ENCODE measurements around the gene MAPKBP1.

Gene MAPKBP1

DNA sequence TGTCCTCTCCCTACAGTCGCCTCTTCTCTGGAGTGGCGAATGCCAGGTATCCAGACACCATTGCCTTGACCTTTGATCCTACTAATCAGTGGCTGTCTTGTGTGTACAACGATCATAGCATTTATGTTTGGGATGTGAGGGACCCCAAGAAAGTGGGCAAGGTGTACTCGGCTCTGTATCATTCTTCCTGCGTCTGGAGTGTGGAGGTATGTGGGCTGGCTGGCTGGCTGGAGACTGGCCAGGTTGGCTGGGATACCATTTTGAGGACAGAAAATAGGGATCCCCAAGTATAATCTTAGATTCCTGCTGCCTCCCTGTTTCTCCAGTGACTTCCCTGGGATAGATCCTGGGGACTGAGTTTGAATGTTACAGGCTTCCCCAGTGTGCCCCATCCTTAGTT, 40.2 kb downstream of the MAPKBP1 start:
- Histone ChIP-seq H3K9me2 (replicated peaks; ENCODE audit: insufficient read depth, low read length) (no peaks in the 10 kb centered on the region), H3K4me1 (ENCODE audit: low read length) (no peaks in the 10 kb centered on the region), H3K27ac (ENCODE audit: low read length) (no peak overlapping the region), H3K9me3 (replicated peaks; ENCODE audit: insufficient read depth, low read length) (no peaks in the 10 kb centered on the region), H3K4me2 (ENCODE audit: low read depth, low read length) (no peak overlapping the region), H2AFZ (ENCODE audit: low read length) (no peak overlapping the region), H3K36me3 (replicated peaks; ENCODE audit: insufficient read depth, low read length) (no peaks in the 10 kb centered on the region), H4K20me1 (ENCODE audit: insufficient read depth, low read length) (no peaks in the 10 kb centered on the region), H3K9ac (ENCODE audit: low read length) (no peak overlapping the region), H3K4me3 (ENCODE audit: low read length) (no peak overlapping the region), H3K79me2 (ENCODE audit: low read length) (no peaks in the 10 kb centered on the region), H3K27me3 (replicated peaks; ENCODE audit: insufficient read depth, low read length) (no peaks in the 10 kb centered on the region), H3F3A (ENCODE audit: insufficient read depth, low read length) (no peaks in the 10 kb centered on the region)
- TF ChIP-seq CTCF (IDR thresholded peaks at IDR 0.05; ENCODE audit: low read length), result no peak
- no peak for TF ChIP-seq EZH2 (optimal IDR thresholded peaks at IDR 0.05; ENCODE audit: low read depth, low read length)
- TF ChIP-seq EZH2phosphoT487 (IDR thresholded peaks at IDR 0.05; ENCODE audit: low read length), result no peak
- no peak for DNase-seq

DNA sequence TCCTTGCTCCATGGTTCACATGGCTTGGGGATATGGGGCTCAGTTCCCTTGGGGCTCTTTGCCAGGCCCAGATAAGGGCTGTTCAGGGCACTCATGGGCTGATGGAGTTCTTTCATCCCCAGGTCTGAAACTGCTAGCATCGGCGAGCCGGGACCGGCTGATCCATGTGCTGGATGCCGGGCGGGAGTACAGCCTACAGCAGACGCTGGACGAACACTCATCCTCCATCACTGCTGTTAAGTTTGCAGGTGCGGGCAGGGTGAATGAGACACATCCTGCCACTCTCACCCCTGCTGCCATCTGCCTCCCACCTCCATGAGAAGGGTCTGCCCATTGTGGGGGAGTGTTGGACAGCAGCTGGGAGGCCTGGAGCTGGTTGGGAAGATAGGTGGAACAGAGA, 42.5 kb downstream of the MAPKBP1 start:
- Histone ChIP-seq H3K4me3 (ENCODE audit: low read length) (no peak overlapping the region), H3K79me2 (ENCODE audit: low read length) (no peaks in the 10 kb centered on the region), H2AFZ (ENCODE audit: low read length) (no peak overlapping the region), H3K27ac (ENCODE audit: low read length) (no peak overlapping the region), H3K36me3 (replicated peaks; ENCODE audit: insufficient read depth, low read length) (no peaks in the 10 kb centered on the region), H3K9ac (ENCODE audit: low read length) (no peak overlapping the region), H3K9me2 (replicated peaks; ENCODE audit: insufficient read depth, low read length) (no peaks in the 10 kb centered on the region), H3K27me3 (replicated peaks; ENCODE audit: insufficient read depth, low read length) (no peaks in the 10 kb centered on the region), H3K9me3 (replicated peaks; ENCODE audit: insufficient read depth, low read length) (no peaks in the 10 kb centered on the region), H4K20me1 (ENCODE audit: insufficient read depth, low read length) (no peaks in the 10 kb centered on the region), H3F3A (ENCODE audit: insufficient read depth, low read length) (no peaks in the 10 kb centered on the region), H3K4me2 (ENCODE audit: low read depth, low read length) (no peak overlapping the region), H3K4me1 (ENCODE audit: low read length) (no peaks in the 10 kb centered on the region)
- no peak for TF ChIP-seq EZH2 (optimal IDR thresholded peaks at IDR 0.05; ENCODE audit: low read depth, low read length)
- DNase-seq, result no peak

DNA sequence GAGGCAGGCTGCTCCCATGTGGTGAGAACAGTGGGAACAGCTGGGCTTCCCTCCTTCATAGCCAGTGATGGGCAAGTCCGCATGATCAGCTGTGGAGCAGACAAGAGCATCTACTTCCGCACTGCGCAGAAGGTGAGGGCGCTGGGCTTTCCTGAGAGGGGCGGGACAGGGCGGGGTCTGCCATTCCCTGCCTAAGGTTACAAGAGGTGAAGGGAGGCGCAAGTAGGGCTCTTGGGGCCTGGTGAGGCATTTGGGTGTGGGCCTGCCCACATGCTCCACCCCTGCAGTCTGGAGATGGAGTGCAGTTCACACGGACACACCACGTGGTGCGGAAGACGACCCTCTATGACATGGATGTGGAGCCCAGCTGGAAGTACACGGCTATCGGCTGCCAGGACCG, 43.0 kb downstream of the MAPKBP1 start:
- no peak overlapping the region for H2AFZ ChIP-seq (ENCODE audit: low read length)
- H3K36me3 ChIP-seq (replicated peaks; ENCODE audit: insufficient read depth, low read length), result no peaks in the 10 kb centered on the region
- H3K4me2 ChIP-seq (ENCODE audit: low read depth, low read length), result no peak overlapping the region
- H3K9me2 ChIP-seq (replicated peaks; ENCODE audit: insufficient read depth, low read length), result no peaks in the 10 kb centered on the region
- H3K9ac ChIP-seq (ENCODE audit: low read length), result no peak overlapping the region
- H3K9me3 ChIP-seq (replicated peaks; ENCODE audit: insufficient read depth, low read length), result no peaks in the 10 kb centered on the region
- no peak overlapping the region for H3K4me3 ChIP-seq (ENCODE audit: low read length)
- no peak for DNase-seq
- no peaks in the 10 kb centered on the region for H3K79me2 ChIP-seq (ENCODE audit: low read length)
- TF ChIP-seq CTCF (IDR thresholded peaks at IDR 0.05; ENCODE audit: low read length) (no peak), EZH2phosphoT487 (IDR thresholded peaks at IDR 0.05; ENCODE audit: low read length) (no peak), EZH2 (optimal IDR thresholded peaks at IDR 0.05; ENCODE audit: low read depth, low read length) (no peak)
- H3K27ac ChIP-seq (ENCODE audit: low read length), result no peak overlapping the region
- H4K20me1 ChIP-seq (ENCODE audit: insufficient read depth, low read length), result no peaks in the 10 kb centered on the region
- no peaks in the 10 kb centered on the region for H3K27me3 ChIP-seq (replicated peaks; ENCODE audit: insufficient read depth, low read length)
- no peaks in the 10 kb centered on the region for H3F3A ChIP-seq (ENCODE audit: insufficient read depth, low read length)
- no peaks in the 10 kb centered on the region for H3K4me1 ChIP-seq (ENCODE audit: low read length)

DNA sequence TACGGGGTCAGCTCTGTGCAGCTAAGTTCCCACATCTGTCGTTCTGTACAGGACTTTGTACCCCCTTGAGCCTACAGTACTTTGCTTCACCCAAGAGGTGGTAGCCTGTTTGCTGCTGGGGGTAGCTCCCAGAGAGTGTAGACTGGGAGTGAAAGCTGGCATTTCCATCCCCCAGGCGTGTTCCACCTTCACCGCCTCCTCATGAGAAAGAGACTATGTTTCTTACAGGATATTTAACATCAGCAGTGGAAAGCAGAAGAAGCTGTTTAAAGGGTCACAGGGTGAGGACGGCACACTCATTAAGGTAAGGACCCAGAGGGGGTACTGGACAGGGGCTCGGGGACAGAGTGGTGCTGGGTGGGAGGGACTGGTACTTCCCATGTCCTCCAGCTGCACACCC, 43.5 kb downstream of the MAPKBP1 start:
- Histone ChIP-seq H3K4me1 (ENCODE audit: low read length) (no peaks in the 10 kb centered on the region), H4K20me1 (ENCODE audit: insufficient read depth, low read length) (no peaks in the 10 kb centered on the region), H3K27ac (ENCODE audit: low read length) (no peak overlapping the region), H3K4me2 (ENCODE audit: low read depth, low read length) (no peak overlapping the region), H3K79me2 (ENCODE audit: low read length) (no peaks in the 10 kb centered on the region), H3K9me3 (replicated peaks; ENCODE audit: insufficient read depth, low read length) (no peaks in the 10 kb centered on the region), H3K4me3 (ENCODE audit: low read length) (no peak overlapping the region), H3K36me3 (replicated peaks; ENCODE audit: insufficient read depth, low read length) (no peaks in the 10 kb centered on the region), H3K9me2 (replicated peaks; ENCODE audit: insufficient read depth, low read length) (no peaks in the 10 kb centered on the region), H3F3A (ENCODE audit: insufficient read depth, low read length) (no peaks in the 10 kb centered on the region), H3K27me3 (replicated peaks; ENCODE audit: insufficient read depth, low read length) (no peaks in the 10 kb centered on the region), H3K9ac (ENCODE audit: low read length) (no peak overlapping the region), H2AFZ (ENCODE audit: low read length) (no peak overlapping the region)
- no peak for DNase-seq
- TF ChIP-seq CTCF (IDR thresholded peaks at IDR 0.05; ENCODE audit: low read length) (no peak), EZH2phosphoT487 (IDR thresholded peaks at IDR 0.05; ENCODE audit: low read length) (no peak), EZH2 (optimal IDR thresholded peaks at IDR 0.05; ENCODE audit: low read depth, low read length) (no peak)

Data from MM.1S (cell line).